Sigmoid colon (tissue), 4 donors: Measurements from ENCODE around the gene PDCD4.

Experiments used
- EP300 ChIP-seq, 4 donors: sonication (generic); formaldehyde crosslinking; IDR thresholded peaks; one replicate each; pipeline ENCODE4 v1.6.1; 2017; ENCODE audit warnings: antibody characterized with exemption in 4 of 4
- POLR2A ChIP-seq, 2 donors: fragments of 450-650 bp; IDR thresholded peaks; one replicate each; pipeline ENCODE4 v1.6.1; 2016; ENCODE audit warnings: antibody characterized with exemption in 2 of 2, mild to moderate bottlenecking in 2 of 2, moderate library complexity in 2 of 2
- TF ChIP-seq, protein P1 (sequence below), 4 experiments: fragments of 450-650 bp in 3 of 4; fragments of 200-600 bp in 1 of 4; IDR thresholded peaks; one replicate each; pipeline ENCODE4 v1.5.1; 2016 to 2019; ENCODE audit warnings: antibody characterized with exemption in 4 of 4, mild to moderate bottlenecking in 3 of 4, moderate library complexity in 2 of 4

DNA sequence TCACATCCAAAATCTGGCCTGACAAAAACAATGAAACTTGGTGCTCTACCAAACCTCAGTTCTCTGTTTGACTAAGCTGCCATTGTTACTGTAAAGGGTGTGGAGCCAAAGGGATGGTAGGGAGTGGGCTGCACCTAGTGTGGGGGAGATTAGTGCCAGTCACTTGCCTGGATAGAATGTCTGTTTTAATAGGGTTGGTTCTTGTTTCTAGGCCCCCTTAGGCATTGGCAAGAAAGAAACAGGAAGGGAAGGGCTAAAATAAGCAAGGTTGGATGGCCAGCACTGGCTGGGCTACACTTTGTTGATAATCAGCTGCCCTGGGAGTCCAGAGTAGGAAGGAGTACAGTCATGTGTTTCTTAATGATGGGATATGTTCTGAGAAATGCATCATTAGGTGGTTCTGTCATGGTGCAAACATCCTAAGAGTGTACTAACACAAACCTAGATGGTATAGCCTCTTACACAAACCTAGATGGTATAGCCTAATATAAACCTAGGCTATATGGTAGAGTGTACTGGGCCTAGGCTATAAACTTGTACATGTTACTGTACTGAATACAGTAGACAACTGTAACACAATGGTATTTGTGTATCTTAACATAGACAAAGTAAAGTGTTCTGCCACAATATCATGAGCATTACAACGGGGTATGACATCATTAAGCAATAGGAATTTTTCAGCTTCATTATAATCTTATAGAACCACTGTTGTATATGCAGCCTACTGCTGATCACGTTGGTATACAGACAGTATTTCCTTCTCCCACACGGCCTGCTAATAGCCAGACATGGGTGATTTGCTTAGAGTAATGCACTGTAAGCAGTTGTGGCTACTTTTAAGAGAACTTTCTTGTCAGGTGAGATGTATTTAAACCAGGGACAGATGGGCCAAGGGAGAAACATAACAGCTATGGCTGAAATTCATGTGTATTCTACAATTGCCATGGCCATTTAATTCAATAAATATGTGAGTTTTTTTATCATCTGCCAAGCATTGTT is 31.9 kb downstream of the PDCD4 start:
- TF ChIP-seq, protein P1, sequence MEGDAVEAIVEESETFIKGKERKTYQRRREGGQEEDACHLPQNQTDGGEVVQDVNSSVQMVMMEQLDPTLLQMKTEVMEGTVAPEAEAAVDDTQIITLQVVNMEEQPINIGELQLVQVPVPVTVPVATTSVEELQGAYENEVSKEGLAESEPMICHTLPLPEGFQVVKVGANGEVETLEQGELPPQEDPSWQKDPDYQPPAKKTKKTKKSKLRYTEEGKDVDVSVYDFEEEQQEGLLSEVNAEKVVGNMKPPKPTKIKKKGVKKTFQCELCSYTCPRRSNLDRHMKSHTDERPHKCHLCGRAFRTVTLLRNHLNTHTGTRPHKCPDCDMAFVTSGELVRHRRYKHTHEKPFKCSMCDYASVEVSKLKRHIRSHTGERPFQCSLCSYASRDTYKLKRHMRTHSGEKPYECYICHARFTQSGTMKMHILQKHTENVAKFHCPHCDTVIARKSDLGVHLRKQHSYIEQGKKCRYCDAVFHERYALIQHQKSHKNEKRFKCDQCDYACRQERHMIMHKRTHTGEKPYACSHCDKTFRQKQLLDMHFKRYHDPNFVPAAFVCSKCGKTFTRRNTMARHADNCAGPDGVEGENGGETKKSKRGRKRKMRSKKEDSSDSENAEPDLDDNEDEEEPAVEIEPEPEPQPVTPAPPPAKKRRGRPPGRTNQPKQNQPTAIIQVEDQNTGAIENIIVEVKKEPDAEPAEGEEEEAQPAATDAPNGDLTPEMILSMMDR (IDR thresholded peaks at IDR 0.05): no peak
- no peak for TF ChIP-seq POLR2A (IDR thresholded peaks at IDR 0.05)
- TF ChIP-seq EP300 (IDR thresholded peaks at IDR 0.05): no peak
